GM12878 (cell line): ENCODE data around the gene N4BP2L1.

Source experiments
- CBFB ChIP-seq: IDR thresholded peaks from 2 replicates; pipeline ENCODE4 v1.6.1; 2016; ENCODE audit warnings: antibody characterized with exemption, low read depth
- CHD4 ChIP-seq: fragments of 200-600 bp; sonication (generic); IDR thresholded peaks from 2 replicates; pipeline ENCODE4 v1.6.1; 2016; ENCODE audit warnings: mild to moderate bottlenecking
- CTCF ChIP-seq, 3 experiments: IDR thresholded peaks in 2 of 3; conservative IDR thresholded peaks in 1 of 3; 2 replicates each; pipeline ENCODE4 v1.5.1; 2011; ENCODE audit warnings: low read depth in 3 of 3, low read length in 3 of 3, mild to moderate bottlenecking in 3 of 3, control low read depth in 2 of 3, moderate library complexity in 2 of 3, inconsistent platforms in 1 of 3, mixed read lengths in 1 of 3; ENCODE audit not compliant: control insufficient read depth in 2 of 3, insufficient read depth in 1 of 3; ENCODE audit errors: extremely low read depth in 1 of 3
- EGR1 ChIP-seq, 2 experiments: IDR thresholded peaks; 1 replicate in 1 of 2; 2 replicates in 1 of 2; pipeline ENCODE4 v1.6.1; 2011 to 2012; ENCODE audit warnings: low read depth in 2 of 2, low read length in 2 of 2, borderline replicate concordance in 1 of 2, mild to moderate bottlenecking in 1 of 2, moderate library complexity in 1 of 2
- EZH2 ChIP-seq: IDR thresholded peaks from 2 replicates; pipeline ENCODE4 v1.6.1; 2012; ENCODE audit warnings: low read depth, mild to moderate bottlenecking, control low read depth, inconsistent platforms, low read length, borderline replicate concordance; ENCODE audit not compliant: control insufficient read depth
- POLR2A ChIP-seq: IDR thresholded peaks from 2 replicates; pipeline ENCODE4 v1.6.1; 2011; ENCODE audit warnings: low read depth, mild to moderate bottlenecking, low read length
- SMAD1 ChIP-seq: fragments of 450-650 bp; IDR thresholded peaks from 2 replicates; pipeline ENCODE4 v1.6.1; 2018; ENCODE audit warnings: mild to moderate bottlenecking, low read depth; ENCODE audit not compliant: partially characterized antibody
- TF ChIP-seq, protein P1 (sequence below): IDR thresholded peaks from 2 replicates; pipeline ENCODE4 v1.6.1; 2011; ENCODE audit warnings: borderline replicate concordance, low read depth, mild to moderate bottlenecking, moderate library complexity, mixed read lengths, low read length; ENCODE audit not compliant: insufficient read depth; ENCODE audit errors: extremely low read length
- TF ChIP-seq, protein P2 (sequence below): IDR thresholded peaks from 2 replicates; pipeline ENCODE4 v1.6.1; 2012; ENCODE audit warnings: low read depth, low read length, improper control_type of control experiment

GRCh38 chr13:32370805-32371204 lies 57.1 kb downstream of the N4BP2L1 start:
- TF ChIP-seq CBFB = no peak
- no peak for TF ChIP-seq POLR2A
- TF ChIP-seq, protein P1, sequence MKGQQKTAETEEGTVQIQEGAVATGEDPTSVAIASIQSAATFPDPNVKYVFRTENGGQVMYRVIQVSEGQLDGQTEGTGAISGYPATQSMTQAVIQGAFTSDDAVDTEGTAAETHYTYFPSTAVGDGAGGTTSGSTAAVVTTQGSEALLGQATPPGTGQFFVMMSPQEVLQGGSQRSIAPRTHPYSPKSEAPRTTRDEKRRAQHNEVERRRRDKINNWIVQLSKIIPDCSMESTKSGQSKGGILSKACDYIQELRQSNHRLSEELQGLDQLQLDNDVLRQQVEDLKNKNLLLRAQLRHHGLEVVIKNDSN = no peak
- TF ChIP-seq CTCF (IDR thresholded peaks at IDR 0.05 in 2 of 3, conservative IDR thresholded peaks at IDR 0.05 in 1 of 3; ENCODE audit: control insufficient read depth in 2 of 3, extremely low read depth in 1 of 3, insufficient read depth in 1 of 3, low read depth in 3 of 3, low read length in 3 of 3) = no peak
- TF ChIP-seq, protein P2, sequence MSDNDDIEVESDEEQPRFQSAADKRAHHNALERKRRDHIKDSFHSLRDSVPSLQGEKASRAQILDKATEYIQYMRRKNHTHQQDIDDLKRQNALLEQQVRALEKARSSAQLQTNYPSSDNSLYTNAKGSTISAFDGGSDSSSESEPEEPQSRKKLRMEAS = no peak
- TF ChIP-seq CHD4 = no peak
- no peak for TF ChIP-seq EZH2
- TF ChIP-seq SMAD1 = no peak
- no peak for TF ChIP-seq EGR1 (IDR thresholded peaks at IDR 0.05; ENCODE audit: borderline replicate concordance in 1 of 2, low read depth in 2 of 2, low read length in 2 of 2)
